ENCODE data around the gene OPRL1. TPM values are rescaled to one million over a fixed set of nuclear protein-coding genes. Genes with fewer than 3 reads are reported as not detected.

The OPRL1 gene
- polyA plus RNA-seq, 1 of the 3 experiments (the other 2 are of a cell fraction), result 1.8 TPM

DNA sequence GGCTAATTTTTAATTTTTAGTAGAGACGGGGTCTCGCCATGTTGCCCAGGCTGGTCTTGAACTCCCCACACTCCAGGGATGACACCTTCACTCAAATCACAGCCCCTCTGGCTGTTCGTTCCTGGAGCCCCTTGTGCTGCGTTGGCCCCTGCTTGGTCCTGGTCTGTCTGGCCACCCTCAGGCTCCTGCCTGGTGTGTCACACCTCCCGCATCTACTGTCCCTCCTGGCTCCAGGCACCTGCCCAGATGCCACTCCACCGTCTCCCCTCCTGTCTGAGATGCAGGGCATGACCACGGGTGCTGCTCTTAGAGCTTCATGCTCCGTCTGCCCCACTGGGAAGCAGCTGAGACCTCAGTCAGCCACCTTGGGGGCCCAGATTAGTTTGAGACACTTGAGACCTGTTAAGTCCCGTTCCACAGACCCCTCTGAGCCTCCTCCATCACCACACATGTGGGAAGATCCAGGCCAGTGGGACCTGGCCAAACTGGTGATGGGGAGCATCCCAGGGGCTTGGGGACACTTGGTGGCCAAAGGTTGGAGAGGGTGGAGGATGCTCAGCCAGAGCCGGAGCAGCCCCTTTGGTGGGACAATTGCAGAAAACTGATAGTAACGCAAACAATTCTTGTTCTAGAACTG lies 49.4 kb downstream of the OPRL1 start:
- Histone ChIP-seq H3K9me2 (no peaks in the 10 kb centered on the region), H3K27me3 (ENCODE audit: insufficient read depth) (no peaks in the 10 kb centered on the region), H3K27ac (ENCODE audit: low read depth in 2 of 2, low read length in 1 of 2) (no peak overlapping the region), H3K9ac (no peak overlapping the region), H3K4me1 (ENCODE audit: control insufficient read depth in 1 of 2, insufficient read depth in 2 of 2, low read depth in 1 of 2, low read length in 1 of 2) (peaks cover 0 to 4% of the 10 kb centered on the region in 2 experiments; a peak in 1 of 4 replicates), H2AFZ (ENCODE audit: low read depth) (no peak overlapping the region), H4K20me1 (ENCODE audit: insufficient read depth) (no peaks in the 10 kb centered on the region), H3K4me2 (no peak overlapping the region), H3K4me3 (ENCODE audit: low read depth in 2 of 2, low read length in 1 of 2) (no peak overlapping the region), H3K9me3 (no peaks in the 10 kb centered on the region), H3F3A (replicated peaks; ENCODE audit: insufficient read depth) (no peaks in the 10 kb centered on the region), H3K79me2 (ENCODE audit: insufficient read depth) (no peaks in the 10 kb centered on the region), H3K36me3 (replicated peaks in 1 of 2; ENCODE audit: control insufficient read depth in 1 of 2, insufficient read depth in 2 of 2, low read length in 1 of 2) (no peaks in the 10 kb centered on the region)
- 56% methylated on average over 6 of the region's 11 CpGs for WGBS (ENCODE audit: low lambda C conversion rate)
- no peak for DNase-seq
- POLR2A ChIA-PET, result no interaction called here
- CTCF ChIA-PET, result interaction anchor here (0.6 kb wide), 1 partner anchor 9 kb away, joined by 3 read pairs; no protein-coding TSS in a partner anchor
- no peak for TF ChIP-seq MXI1 (IDR thresholded peaks at IDR 0.05; ENCODE audit: low read depth, low read length)
- TF ChIP-seq POLR2AphosphoS5 (IDR thresholded peaks at IDR 0.05; ENCODE audit: low read depth, low read length), result no peak
- no peak for TF ChIP-seq FOXJ3 (CRISPR knock-in tag; IDR thresholded peaks at IDR 0.05)
- no peak for TF ChIP-seq NFIC (IDR thresholded peaks at IDR 0.05; ENCODE audit: borderline replicate concordance)
- TF ChIP-seq, protein P1, sequence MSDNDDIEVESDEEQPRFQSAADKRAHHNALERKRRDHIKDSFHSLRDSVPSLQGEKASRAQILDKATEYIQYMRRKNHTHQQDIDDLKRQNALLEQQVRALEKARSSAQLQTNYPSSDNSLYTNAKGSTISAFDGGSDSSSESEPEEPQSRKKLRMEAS (IDR thresholded peaks at IDR 0.05; ENCODE audit: low read depth), result no peak
- no peak for TF ChIP-seq RXRA (IDR thresholded peaks at IDR 0.05; ENCODE audit: borderline replicate concordance, low read depth)
- TF ChIP-seq TAF1 (IDR thresholded peaks at IDR 0.05; ENCODE audit: borderline replicate concordance, low read depth, low read length), result no peak
- TF ChIP-seq TCF12 (IDR thresholded peaks at IDR 0.05), result no peak
- no peak for TF ChIP-seq YY1 (IDR thresholded peaks at IDR 0.05; ENCODE audit: low read depth)
- no peak for TF ChIP-seq TEAD4 (IDR thresholded peaks at IDR 0.05; ENCODE audit: borderline replicate concordance, insufficient read depth)
- no peak for TF ChIP-seq NRF1 (IDR thresholded peaks at IDR 0.05; ENCODE audit: low read depth, low read length)
- TF ChIP-seq EZH2phosphoT487 (IDR thresholded peaks at IDR 0.05; ENCODE audit: borderline replicate concordance, low read depth), result no peak
- no peak for TF ChIP-seq GABPA (IDR thresholded peaks at IDR 0.05; ENCODE audit: low read depth)
- TF ChIP-seq, protein P2, sequence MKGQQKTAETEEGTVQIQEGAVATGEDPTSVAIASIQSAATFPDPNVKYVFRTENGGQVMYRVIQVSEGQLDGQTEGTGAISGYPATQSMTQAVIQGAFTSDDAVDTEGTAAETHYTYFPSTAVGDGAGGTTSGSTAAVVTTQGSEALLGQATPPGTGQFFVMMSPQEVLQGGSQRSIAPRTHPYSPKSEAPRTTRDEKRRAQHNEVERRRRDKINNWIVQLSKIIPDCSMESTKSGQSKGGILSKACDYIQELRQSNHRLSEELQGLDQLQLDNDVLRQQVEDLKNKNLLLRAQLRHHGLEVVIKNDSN (IDR thresholded peaks at IDR 0.05; ENCODE audit: borderline replicate concordance, low read depth), result no peak
- TF ChIP-seq ELF1 (IDR thresholded peaks at IDR 0.05), result no peak
- TF ChIP-seq, protein P3, sequence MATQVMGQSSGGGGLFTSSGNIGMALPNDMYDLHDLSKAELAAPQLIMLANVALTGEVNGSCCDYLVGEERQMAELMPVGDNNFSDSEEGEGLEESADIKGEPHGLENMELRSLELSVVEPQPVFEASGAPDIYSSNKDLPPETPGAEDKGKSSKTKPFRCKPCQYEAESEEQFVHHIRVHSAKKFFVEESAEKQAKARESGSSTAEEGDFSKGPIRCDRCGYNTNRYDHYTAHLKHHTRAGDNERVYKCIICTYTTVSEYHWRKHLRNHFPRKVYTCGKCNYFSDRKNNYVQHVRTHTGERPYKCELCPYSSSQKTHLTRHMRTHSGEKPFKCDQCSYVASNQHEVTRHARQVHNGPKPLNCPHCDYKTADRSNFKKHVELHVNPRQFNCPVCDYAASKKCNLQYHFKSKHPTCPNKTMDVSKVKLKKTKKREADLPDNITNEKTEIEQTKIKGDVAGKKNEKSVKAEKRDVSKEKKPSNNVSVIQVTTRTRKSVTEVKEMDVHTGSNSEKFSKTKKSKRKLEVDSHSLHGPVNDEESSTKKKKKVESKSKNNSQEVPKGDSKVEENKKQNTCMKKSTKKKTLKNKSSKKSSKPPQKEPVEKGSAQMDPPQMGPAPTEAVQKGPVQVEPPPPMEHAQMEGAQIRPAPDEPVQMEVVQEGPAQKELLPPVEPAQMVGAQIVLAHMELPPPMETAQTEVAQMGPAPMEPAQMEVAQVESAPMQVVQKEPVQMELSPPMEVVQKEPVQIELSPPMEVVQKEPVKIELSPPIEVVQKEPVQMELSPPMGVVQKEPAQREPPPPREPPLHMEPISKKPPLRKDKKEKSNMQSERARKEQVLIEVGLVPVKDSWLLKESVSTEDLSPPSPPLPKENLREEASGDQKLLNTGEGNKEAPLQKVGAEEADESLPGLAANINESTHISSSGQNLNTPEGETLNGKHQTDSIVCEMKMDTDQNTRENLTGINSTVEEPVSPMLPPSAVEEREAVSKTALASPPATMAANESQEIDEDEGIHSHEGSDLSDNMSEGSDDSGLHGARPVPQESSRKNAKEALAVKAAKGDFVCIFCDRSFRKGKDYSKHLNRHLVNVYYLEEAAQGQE (IDR thresholded peaks at IDR 0.05; ENCODE audit: low read depth, low read length), result no peak
- TF ChIP-seq RCOR1 (IDR thresholded peaks at IDR 0.05; ENCODE audit: low read length), result no peak
